HG02870 (cell line): ENCODE results near the gene ETAA1.

Experiments
- ATAC-seq: cut with Tn5 transposase; IDR thresholded peaks from one replicate; pipeline ENCODE4 v1.9.1; 2021; ENCODE audit warnings: mild to moderate bottlenecking, moderate library complexity; ENCODE audit not compliant: unreplicated experiment

ETAA1 gene

DNA sequence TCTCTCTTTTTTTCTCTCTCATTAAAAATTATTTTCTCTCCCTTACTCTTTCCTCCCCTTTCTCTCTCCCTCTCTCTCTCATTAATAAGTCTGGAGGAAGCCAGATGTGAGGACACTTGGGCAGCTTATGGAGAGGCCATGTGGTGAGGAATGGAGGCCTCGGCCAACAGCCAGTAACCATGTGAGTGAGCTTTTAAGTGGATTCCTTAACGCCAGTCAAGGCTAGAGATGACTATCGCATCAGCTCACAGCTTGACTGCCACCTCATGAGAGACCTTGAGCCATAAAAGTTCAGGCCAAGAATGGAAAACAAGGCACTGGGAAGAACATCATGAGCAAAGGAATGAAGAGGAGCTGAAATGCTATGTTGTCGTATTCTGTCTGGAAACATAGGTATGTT lies 39.1 kb downstream of the ETAA1 start:
- ATAC-seq = no peak

- no peak for ATAC-seq
These were observed 40.0 kb downstream of the ETAA1 start for GRCh38 chr2:67437114-67437513.

DNA sequence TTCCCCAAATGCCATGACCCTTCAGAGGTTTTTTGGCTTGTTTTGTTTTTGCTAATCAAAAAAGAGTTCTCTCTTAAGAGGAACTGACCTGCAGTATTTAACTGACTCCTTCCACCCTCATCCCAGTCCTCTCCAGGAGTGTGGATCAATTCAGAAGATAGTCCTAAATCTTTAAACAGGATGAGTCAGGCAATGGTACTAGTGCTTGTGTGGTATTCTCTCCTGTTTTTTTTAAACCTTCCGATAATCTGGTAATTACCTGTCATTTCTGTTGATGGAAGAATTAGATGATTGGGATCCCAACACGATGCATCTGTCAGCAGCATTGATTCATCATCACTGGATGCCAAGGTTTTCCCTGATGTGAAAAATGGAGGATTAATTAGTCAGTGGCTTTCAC lies 41.2 kb downstream of the ETAA1 start:
- no peak for ATAC-seq

DNA sequence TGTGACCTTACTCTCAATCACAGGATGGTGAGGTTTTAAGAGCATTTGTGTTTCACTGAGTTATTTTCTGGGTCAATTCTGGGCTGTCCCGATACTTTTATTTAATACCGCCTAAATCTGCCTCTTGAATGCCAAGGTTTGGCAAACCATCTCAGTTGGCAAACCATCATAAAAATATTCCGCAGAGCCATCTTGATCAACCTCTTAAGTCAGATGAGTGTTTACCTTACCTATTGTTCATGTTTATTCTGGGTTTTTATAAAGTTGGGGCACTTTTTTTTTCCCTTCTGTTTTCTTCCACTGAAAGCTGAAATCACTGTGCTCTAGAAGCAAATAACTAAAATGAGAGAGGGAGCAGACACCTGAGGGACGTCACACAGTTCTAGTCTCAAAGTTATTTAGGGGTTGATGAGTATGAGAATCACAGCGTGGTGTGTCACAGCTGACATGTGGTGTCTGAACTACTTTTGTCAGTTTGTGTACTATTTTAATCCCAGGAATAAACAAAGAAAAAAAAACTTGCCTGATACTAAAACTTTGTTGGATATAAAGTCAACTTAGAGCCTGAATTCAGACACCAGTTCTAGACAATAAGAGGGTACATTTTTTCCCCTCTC lies 48.6 kb downstream of the ETAA1 start:
- no peak for ATAC-seq

- no peak for ATAC-seq
These were observed 49.4 kb downstream of the ETAA1 start for GRCh38 chr2:67446491-67446911.

DNA sequence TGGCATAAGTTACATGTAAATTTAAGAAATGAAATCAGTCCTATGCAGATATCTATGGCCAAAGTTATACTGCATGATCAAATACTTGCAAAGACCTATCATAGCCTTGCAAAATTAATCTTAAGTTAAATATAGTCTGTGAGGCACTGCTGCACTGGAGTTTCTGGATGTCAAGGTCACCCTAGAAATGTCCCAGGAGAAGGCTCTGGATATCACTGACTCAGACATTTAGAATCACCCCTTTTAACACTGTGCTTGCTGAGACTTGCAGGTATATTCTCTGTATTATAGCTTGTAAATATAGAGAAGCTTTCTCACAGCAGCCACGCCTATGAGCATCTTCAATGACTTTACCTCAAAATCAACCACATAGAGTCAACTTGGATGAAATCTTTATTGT lies 51.5 kb downstream of the ETAA1 start:
- ATAC-seq = no peak

- ATAC-seq = no peak
These were observed 54.1 kb downstream of the ETAA1 start for GRCh38 chr2:67451086-67451832.

- no peak for ATAC-seq
These were observed 56.2 kb downstream of the ETAA1 start for GRCh38 chr2:67453310-67453709.

- ATAC-seq = no peak
These were observed 58.3 kb downstream of the ETAA1 start for GRCh38 chr2:67455219-67456142.

DNA sequence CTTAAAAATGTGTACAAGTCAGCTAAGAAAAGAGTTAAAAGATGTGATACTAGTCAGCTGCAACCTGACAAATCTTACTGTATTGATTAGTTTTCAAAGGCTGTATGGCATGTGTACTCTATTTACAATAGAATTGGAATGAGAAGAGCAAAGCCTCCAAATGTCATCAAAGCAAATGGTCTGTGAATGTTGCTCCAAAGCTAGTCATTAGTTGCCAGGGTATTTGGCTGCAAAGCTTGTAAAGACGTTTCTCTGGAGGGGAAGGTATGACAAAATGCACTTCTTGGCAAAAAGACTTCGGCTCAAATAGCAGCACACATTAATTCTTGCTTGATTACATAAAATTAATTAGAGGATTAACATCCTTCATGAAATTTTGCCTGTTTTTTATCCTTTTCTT lies 59.3 kb downstream of the ETAA1 start:
- no peak for ATAC-seq

DNA sequence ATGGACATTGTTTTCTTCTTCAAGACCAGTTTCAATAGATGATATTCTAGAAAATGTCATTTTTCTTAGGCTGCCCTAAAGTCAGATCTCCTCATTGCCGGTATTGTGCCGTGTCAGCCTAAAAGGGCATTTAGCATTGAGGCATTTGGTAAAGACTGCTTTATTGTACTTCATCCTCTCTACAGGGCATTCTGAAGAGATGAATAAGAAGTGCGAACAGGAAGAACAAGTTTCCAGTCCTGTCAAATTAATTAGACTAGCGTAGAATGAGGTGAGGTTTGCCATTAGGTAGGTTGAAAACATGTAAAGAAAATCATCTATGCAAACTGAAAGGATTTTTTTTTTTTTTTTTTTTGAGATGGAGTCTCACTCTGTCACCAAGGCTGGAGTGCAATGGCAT lies 60.6 kb downstream of the ETAA1 start:
- ATAC-seq = no peak

DNA sequence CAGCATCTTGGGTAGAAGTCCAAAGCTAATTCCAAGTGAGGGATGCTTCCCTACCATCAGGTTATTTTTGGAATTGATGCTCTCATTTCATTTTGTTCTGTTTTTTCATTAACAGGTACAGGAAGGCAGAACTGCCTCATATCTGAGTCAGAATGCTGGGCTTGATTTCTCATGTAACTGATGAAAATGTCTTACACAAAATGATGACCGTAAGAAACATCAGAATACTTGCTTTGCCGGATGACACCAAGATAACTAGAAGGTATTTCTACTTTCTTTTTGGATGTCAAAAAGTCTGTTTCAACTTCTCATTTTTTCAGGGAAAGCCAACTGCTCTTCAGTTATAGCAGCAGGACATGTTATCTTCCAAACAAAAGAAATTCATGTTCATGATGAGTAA lies 62.6 kb downstream of the ETAA1 start:
- ATAC-seq = no peak
